K562 (cell line): ENCODE results near the gene NSF. TPM values are rescaled to one million over a fixed set of nuclear protein-coding genes. Genes with fewer than 3 reads are reported as not detected.

Experiments used
- CBX1 ChIP-seq: sonication (generic); IDR thresholded peaks from 2 replicates; pipeline ENCODE4 v1.6.1; 2016; ENCODE audit warnings: antibody characterized with exemption, low read depth, mild to moderate bottlenecking
- CBX3 ChIP-seq, 2 experiments: IDR thresholded peaks; 1 replicate in 1 of 2; 2 replicates in 1 of 2; pipeline ENCODE4 v1.6.1; 2012; ENCODE audit warnings: inconsistent platforms in 2 of 2, low read length in 2 of 2, borderline replicate concordance in 1 of 2, control low read depth in 1 of 2
- DIDO1 ChIP-seq: fragments of 450-650 bp; IDR thresholded peaks from 2 replicates; pipeline ENCODE4 v1.6.1; 2016; ENCODE audit warnings: low read depth, missing biosample characterization, missing genetic modification characterization
- ELF1 ChIP-seq: fragments of 200-800 bp; sonication (Bioruptor generic); IDR thresholded peaks from 2 replicates; pipeline ENCODE4 v1.6.1; 2016; ENCODE audit warnings: missing genetic modification characterization, missing compliant biosample characterization
- GATAD2B ChIP-seq: fragments of 450-650 bp; IDR thresholded peaks from 2 replicates; pipeline ENCODE4 v1.6.1; 2017; ENCODE audit warnings: mild to moderate bottlenecking, borderline replicate concordance
- L3MBTL2 ChIP-seq: fragments of 450-650 bp; IDR thresholded peaks from 2 replicates; pipeline ENCODE4 v1.6.1; 2016; ENCODE audit warnings: mild to moderate bottlenecking, moderate library complexity
- MBD2 ChIP-seq: sonication (generic); IDR thresholded peaks from 2 replicates; pipeline ENCODE4 v1.6.1; 2016; ENCODE audit warnings: low read depth, borderline replicate concordance
- RAD21 ChIP-seq, 2 experiments: fragments of 250-450 bp in 1 of 2; fragments of 450-650 bp in 1 of 2; sonication (Bioruptor Pico) in 1 of 2; formaldehyde crosslinking in 1 of 2; IDR thresholded peaks in 1 of 2; conservative IDR thresholded peaks in 1 of 2; 2 replicates each; pipeline versions ENCODE4 v1.4.0 to v1.8.0; 2020 to 2022; ENCODE audit warnings: mild to moderate bottlenecking in 2 of 2, moderate library complexity in 1 of 2
- SRSF1 ChIP-seq: fragments of 200-400 bp; formaldehyde crosslinking; IDR thresholded peaks from 2 replicates; pipeline ENCODE4 v1.6.1; 2017; ENCODE audit warnings: mild to moderate bottlenecking, low read depth, low read length, moderate library complexity
- TBL1XR1 ChIP-seq, 2 experiments: IDR thresholded peaks; 2 replicates each; pipeline ENCODE4 v1.6.1; 2012; ENCODE audit warnings: improper control_type of control experiment in 2 of 2, low read length in 2 of 2, mild to moderate bottlenecking in 1 of 2
- ZNF41 ChIP-seq: fragments of 250-450 bp; sonication (Bioruptor Pico); conservative IDR thresholded peaks from 2 replicates; pipeline ENCODE4 v1.4.0; 2020; ENCODE audit warnings: mild to moderate bottlenecking
- ZNF586 ChIP-seq: fragments of 450-650 bp; formaldehyde crosslinking; conservative IDR thresholded peaks from 2 replicates; pipeline ENCODE4 v1.4.0; 2020; ENCODE audit warnings: mild to moderate bottlenecking, moderate library complexity
- ZNF830 ChIP-seq: fragments of 250-450 bp; sonication (Bioruptor Pico); IDR thresholded peaks from 2 replicates; pipeline ENCODE4 v1.5.0; 2021; ENCODE audit warnings: mild to moderate bottlenecking
- polyA plus RNA-seq, 8 experiments: library from polyadenylated mRNA; depleted of rRNA in 4 of 8; stranded (reverse) in 5 of 8; unstranded in 3 of 8; fragments of >200 nt; fragmentation: Nextera tagmentation in 2 of 8; fragmentation: Illumina TruSeq in 1 of 8; extraction: Ambion mirVana in 2 of 8; extraction: Trizol in 1 of 8; gene quantifications; 2 replicates each; pipeline versions ENCODE4 v1.2.1 to v1.2.3, GENCODE V29; 2011 to 2014; ENCODE audit warnings: inconsistent platforms in 1 of 8, missing spikeins in 1 of 8
- total RNA-seq, 7 experiments: library from RNA; depleted of rRNA in 6 of 7; stranded (reverse); fragments of >200 nt in 6 of 7; fragmentation: Illumina TruSeq in 2 of 7; extraction: Trizol in 2 of 7; gene quantifications; 2 replicates each; pipeline versions ENCODE4 v1.2.1 to v1.2.3, GENCODE V29; 2011 to 2021; ENCODE audit warnings: low replicate concordance in 1 of 7
- TF ChIP-seq, protein P1 (sequence below): sonication (generic); formaldehyde crosslinking; IDR thresholded peaks from 2 replicates; pipeline ENCODE4 v1.8.0; 2023; ENCODE audit warnings: missing genetic modification reagents, mild to moderate bottlenecking, borderline replicate concordance
- TF ChIP-seq, protein P2 (sequence below): sonication (generic); formaldehyde crosslinking; IDR thresholded peaks from 2 replicates; pipeline ENCODE4 v1.5.0; 2020; ENCODE audit warnings: missing genetic modification reagents
- TF ChIP-seq, protein P3 (sequence below): fragments of 200-800 bp; sonication (Bioruptor generic); IDR thresholded peaks from 2 replicates; pipeline ENCODE4 v1.6.1; 2016; ENCODE audit warnings: missing genetic modification characterization, missing compliant biosample characterization

Gene NSF
- total and polyA plus RNA-seq, 9 of the 15 experiments (the other 6 are each of a cell fraction or from before 2014, with no cell fraction given), result 16.7 to 39.8 (median 36.7) TPM

DNA sequence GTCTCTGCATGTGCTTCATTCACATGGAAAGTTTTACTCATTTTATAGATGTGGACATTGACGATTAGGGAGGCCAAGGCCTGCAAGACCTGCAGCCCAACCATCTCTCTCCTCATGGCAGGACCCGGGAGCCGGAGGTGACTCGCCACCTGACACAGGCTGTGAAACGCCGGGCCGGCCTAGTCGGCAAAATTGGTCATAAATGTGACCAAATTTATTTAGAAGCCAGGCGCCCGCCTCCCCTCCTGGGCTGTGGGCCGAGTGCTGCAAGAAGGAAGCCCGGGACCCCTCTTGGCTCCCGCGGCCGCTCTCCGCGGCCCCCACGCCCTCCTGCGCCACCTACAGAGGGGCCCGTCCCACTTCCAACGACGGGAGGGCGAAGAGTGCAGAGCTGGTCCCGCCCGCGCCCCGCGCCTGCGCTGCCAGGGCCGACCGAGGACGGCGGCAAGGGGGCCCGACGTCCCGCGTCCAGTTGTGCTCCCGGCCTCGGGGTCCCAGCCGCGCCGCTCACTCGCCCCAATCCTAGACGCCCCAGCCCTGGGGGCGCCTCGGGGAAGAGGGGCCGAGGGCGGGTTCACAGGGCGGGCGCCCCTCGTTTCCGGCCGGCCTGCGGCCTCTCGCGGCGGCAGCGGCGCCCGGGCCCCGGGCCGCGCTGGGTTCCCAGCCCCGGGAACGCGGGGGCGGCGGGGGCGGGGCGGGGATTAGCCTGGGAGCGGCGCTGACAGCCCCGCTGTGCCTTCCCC is 180.5 kb downstream of the NSF start (continued):
- TF ChIP-seq, protein P1, sequence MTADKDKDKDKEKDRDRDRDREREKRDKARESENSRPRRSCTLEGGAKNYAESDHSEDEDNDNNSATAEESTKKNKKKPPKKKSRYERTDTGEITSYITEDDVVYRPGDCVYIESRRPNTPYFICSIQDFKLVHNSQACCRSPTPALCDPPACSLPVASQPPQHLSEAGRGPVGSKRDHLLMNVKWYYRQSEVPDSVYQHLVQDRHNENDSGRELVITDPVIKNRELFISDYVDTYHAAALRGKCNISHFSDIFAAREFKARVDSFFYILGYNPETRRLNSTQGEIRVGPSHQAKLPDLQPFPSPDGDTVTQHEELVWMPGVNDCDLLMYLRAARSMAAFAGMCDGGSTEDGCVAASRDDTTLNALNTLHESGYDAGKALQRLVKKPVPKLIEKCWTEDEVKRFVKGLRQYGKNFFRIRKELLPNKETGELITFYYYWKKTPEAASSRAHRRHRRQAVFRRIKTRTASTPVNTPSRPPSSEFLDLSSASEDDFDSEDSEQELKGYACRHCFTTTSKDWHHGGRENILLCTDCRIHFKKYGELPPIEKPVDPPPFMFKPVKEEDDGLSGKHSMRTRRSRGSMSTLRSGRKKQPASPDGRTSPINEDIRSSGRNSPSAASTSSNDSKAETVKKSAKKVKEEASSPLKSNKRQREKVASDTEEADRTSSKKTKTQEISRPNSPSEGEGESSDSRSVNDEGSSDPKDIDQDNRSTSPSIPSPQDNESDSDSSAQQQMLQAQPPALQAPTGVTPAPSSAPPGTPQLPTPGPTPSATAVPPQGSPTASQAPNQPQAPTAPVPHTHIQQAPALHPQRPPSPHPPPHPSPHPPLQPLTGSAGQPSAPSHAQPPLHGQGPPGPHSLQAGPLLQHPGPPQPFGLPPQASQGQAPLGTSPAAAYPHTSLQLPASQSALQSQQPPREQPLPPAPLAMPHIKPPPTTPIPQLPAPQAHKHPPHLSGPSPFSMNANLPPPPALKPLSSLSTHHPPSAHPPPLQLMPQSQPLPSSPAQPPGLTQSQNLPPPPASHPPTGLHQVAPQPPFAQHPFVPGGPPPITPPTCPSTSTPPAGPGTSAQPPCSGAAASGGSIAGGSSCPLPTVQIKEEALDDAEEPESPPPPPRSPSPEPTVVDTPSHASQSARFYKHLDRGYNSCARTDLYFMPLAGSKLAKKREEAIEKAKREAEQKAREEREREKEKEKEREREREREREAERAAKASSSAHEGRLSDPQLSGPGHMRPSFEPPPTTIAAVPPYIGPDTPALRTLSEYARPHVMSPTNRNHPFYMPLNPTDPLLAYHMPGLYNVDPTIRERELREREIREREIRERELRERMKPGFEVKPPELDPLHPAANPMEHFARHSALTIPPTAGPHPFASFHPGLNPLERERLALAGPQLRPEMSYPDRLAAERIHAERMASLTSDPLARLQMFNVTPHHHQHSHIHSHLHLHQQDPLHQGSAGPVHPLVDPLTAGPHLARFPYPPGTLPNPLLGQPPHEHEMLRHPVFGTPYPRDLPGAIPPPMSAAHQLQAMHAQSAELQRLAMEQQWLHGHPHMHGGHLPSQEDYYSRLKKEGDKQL (CRISPR knock-in tag), result no peak
- TF ChIP-seq L3MBTL2 (peak; percentile 75), ELF1 (tag) (no peak), ZNF41 (CRISPR knock-in tag) (no peak), DIDO1 (tag) (no peak), SRSF1 (no peak), MBD2 (no peak), CBX3 (IDR thresholded peaks at IDR 0.05; ENCODE audit: borderline replicate concordance in 1 of 2, low read length in 2 of 2) (no peak), CBX1 (no peak; the same call in 1 of the 2 replicates), RAD21 (CRISPR knock-in tag; conservative IDR thresholded peaks at IDR 0.05 in 1 of 2, IDR thresholded peaks at IDR 0.05 in 1 of 2) (no peak), ZNF830 (no peak), GATAD2B (peak; percentile 71; the same call in 1 of the 2 replicates), TBL1XR1 (IDR thresholded peaks at IDR 0.05; ENCODE audit: low read length in 2 of 2) (no peak), ZNF586 (CRISPR knock-in tag) (no peak)
- TF ChIP-seq, protein P2, sequence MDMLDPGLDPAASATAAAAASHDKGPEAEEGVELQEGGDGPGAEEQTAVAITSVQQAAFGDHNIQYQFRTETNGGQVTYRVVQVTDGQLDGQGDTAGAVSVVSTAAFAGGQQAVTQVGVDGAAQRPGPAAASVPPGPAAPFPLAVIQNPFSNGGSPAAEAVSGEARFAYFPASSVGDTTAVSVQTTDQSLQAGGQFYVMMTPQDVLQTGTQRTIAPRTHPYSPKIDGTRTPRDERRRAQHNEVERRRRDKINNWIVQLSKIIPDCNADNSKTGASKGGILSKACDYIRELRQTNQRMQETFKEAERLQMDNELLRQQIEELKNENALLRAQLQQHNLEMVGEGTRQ (CRISPR knock-in tag), result no peak
- TF ChIP-seq, protein P3, sequence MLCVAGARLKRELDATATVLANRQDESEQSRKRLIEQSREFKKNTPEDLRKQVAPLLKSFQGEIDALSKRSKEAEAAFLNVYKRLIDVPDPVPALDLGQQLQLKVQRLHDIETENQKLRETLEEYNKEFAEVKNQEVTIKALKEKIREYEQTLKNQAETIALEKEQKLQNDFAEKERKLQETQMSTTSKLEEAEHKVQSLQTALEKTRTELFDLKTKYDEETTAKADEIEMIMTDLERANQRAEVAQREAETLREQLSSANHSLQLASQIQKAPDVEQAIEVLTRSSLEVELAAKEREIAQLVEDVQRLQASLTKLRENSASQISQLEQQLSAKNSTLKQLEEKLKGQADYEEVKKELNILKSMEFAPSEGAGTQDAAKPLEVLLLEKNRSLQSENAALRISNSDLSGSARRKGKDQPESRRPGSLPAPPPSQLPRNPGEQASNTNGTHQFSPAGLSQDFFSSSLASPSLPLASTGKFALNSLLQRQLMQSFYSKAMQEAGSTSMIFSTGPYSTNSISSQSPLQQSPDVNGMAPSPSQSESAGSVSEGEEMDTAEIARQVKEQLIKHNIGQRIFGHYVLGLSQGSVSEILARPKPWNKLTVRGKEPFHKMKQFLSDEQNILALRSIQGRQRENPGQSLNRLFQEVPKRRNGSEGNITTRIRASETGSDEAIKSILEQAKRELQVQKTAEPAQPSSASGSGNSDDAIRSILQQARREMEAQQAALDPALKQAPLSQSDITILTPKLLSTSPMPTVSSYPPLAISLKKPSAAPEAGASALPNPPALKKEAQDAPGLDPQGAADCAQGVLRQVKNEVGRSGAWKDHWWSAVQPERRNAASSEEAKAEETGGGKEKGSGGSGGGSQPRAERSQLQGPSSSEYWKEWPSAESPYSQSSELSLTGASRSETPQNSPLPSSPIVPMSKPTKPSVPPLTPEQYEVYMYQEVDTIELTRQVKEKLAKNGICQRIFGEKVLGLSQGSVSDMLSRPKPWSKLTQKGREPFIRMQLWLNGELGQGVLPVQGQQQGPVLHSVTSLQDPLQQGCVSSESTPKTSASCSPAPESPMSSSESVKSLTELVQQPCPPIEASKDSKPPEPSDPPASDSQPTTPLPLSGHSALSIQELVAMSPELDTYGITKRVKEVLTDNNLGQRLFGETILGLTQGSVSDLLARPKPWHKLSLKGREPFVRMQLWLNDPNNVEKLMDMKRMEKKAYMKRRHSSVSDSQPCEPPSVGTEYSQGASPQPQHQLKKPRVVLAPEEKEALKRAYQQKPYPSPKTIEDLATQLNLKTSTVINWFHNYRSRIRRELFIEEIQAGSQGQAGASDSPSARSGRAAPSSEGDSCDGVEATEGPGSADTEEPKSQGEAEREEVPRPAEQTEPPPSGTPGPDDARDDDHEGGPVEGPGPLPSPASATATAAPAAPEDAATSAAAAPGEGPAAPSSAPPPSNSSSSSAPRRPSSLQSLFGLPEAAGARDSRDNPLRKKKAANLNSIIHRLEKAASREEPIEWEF (CRISPR knock-in tag), result no peak
